Measurements from ENCODE around the gene OR8K1.

DNA sequence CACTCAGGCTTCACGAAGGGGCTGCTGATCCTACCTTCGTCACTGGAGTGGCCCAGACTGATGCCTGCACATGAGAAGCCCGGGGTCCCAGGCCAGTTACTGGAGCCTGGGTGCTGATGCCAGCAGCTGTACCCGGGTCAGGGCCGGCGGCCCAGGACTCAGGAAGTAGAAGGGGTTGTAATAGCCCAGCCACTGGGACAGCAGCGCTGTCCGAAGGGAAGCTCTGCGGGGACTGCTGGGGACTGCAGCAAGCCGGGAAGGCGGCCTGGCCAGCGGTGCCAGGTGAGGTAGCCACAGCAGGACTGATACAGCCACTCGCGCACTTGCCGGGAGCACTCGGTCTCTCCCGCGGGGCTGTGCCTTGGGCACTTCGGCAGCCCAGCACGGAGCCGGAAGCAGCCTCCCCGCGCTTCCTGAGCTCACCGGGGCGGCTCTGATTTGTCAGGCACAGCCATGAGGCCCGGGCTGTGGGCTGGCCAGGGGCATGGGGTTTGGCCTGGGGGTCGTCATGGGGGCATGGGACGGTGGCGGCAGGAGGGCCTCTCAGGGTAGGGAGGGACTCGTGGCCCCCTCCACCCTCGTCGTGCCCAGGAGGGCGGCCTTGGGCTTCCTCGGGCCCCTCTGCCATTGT, 13.9 kb upstream of the OR8K1 start:
- TF ChIP-seq, protein P1, sequence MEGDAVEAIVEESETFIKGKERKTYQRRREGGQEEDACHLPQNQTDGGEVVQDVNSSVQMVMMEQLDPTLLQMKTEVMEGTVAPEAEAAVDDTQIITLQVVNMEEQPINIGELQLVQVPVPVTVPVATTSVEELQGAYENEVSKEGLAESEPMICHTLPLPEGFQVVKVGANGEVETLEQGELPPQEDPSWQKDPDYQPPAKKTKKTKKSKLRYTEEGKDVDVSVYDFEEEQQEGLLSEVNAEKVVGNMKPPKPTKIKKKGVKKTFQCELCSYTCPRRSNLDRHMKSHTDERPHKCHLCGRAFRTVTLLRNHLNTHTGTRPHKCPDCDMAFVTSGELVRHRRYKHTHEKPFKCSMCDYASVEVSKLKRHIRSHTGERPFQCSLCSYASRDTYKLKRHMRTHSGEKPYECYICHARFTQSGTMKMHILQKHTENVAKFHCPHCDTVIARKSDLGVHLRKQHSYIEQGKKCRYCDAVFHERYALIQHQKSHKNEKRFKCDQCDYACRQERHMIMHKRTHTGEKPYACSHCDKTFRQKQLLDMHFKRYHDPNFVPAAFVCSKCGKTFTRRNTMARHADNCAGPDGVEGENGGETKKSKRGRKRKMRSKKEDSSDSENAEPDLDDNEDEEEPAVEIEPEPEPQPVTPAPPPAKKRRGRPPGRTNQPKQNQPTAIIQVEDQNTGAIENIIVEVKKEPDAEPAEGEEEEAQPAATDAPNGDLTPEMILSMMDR (IDR thresholded peaks at IDR 0.05; ENCODE audit: borderline replicate concordance, extremely low read depth, low read length, poor library complexity, severe bottlenecking) = no peak
- no peak for TF ChIP-seq EZH2 (IDR thresholded peaks at IDR 0.05; ENCODE audit: borderline replicate concordance, low read depth, low read length, severe bottlenecking)
